Lung (tissue), 12 donors: ENCODE data around the gene ZNF665. TPM values are rescaled to one million over a fixed set of nuclear protein-coding genes. Genes with fewer than 3 reads are reported as not detected.
A peak's percentile ranks its signal among the peaks of the same experiment; 100 is the strongest.

Experiments used
- ATAC-seq: fragments of 200-7000 bp; cut with Tn5 transposase; one replicate; pipeline ENCODE4 v1.9.1; 2020; ENCODE audit warnings: moderate number of reproducible peaks; ENCODE audit not compliant: insufficient read depth, low FRiP score
- DNase-seq, 3 donors: peaks; one replicate each; pipeline ENCODE4 v3.0.0-alpha.2; 2013 to 2017
- H3K27ac ChIP-seq, 2 donors: one replicate each; pipeline ENCODE4 v1.5.1; 2013; ENCODE audit warnings: mild to moderate bottlenecking in 2 of 2, moderate library complexity in 2 of 2, control low read depth in 1 of 2, inconsistent platforms in 1 of 2, low read depth in 1 of 2, low read length in 1 of 2
- H3K27me3 ChIP-seq, 3 donors: one replicate each; pipeline ENCODE4 v1.5.1; 2013; ENCODE audit warnings: low read length in 2 of 3; ENCODE audit not compliant: control insufficient read depth in 3 of 3, insufficient read depth in 3 of 3
- H3K36me3 ChIP-seq, 4 donors: one replicate each; pipeline ENCODE4 v1.5.1; 2013; ENCODE audit warnings: low read length in 4 of 4, mild to moderate bottlenecking in 1 of 4, moderate library complexity in 1 of 4; ENCODE audit not compliant: control insufficient read depth in 4 of 4, insufficient read depth in 4 of 4
- H3K4me1 ChIP-seq, 5 donors: one replicate each; pipeline ENCODE4 v1.5.1; 2013; ENCODE audit warnings: low read length in 5 of 5, mild to moderate bottlenecking in 2 of 5, moderate library complexity in 1 of 5; ENCODE audit not compliant: control insufficient read depth in 5 of 5, insufficient read depth in 5 of 5
- H3K4me3 ChIP-seq: one replicate; pipeline ENCODE4 v1.5.1; 2013; ENCODE audit warnings: mild to moderate bottlenecking, control low read depth, moderate library complexity
- H3K9ac ChIP-seq, 2 donors: one replicate each; pipeline ENCODE4 v1.5.1; 2013; ENCODE audit warnings: low read length in 2 of 2, control low read depth in 1 of 2; ENCODE audit not compliant: insufficient read depth in 1 of 2
- H3K9me3 ChIP-seq, 4 donors: one replicate each; pipeline ENCODE4 v1.5.1; 2013; ENCODE audit warnings: low read length in 3 of 4, mild to moderate bottlenecking in 1 of 4, moderate library complexity in 1 of 4; ENCODE audit not compliant: control insufficient read depth in 4 of 4, insufficient read depth in 3 of 4
- CTCF ChIP-seq: IDR thresholded peaks from 2 replicates; pipeline ENCODE4 v1.5.1; 2012; ENCODE audit warnings: mild to moderate bottlenecking; ENCODE audit errors: control extremely low read depth, extremely low read depth
- WGBS, 2 donors: extraction: QIAGEN DNeasy Blood & Tissue Kit; methylation state at CpG; one replicate each; pipeline ENCODE4 v1.1.7; 2013; 5-methylcytosine and 5-hydroxymethylcytosine counted together
- polyA plus RNA-seq, 2 donors: library from polyadenylated mRNA; stranded (reverse); fragments of 200-250 nt; gene quantifications; one replicate each; pipeline ENCODE4 v1.2.1, GENCODE V29; 2013
- total RNA-seq, 2 donors: library from RNA; depleted of rRNA in 1 of 2; stranded (reverse); fragments of >200 nt in 1 of 2; gene quantifications; one replicate each; pipeline ENCODE4 v1.2.1, GENCODE V29; 2014 to 2021
- donor health status: control.
- donor health status: control.
- donor health status: Bipolar disorder and iron deficiency.
- donor health status: healthy.
- donor health status: DM: yes; HTN: yes; CAD: no.

Gene ZNF665
- total and polyA plus RNA-seq, 4 donors: 2.0 to 6.7 (median 2.7) TPM

DNA sequence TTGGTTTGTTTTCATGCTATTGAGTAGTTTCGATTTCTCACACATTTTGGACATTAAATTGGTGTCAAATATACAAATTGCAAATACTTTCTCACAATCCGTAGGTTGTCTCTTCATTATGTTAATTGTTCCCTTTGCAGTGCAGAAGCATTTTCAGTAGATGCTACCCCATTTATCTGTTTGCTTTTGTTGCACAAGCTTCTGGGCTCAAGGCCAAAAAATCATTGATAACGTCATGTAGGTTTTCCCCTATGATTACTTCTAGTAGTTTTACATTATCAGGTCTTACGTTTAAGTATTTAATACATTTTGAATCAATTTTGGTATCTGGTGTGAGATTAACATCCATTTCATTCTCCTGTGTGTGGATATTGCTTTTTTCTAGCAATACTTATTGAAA is 20.3 kb downstream of the ZNF665 start:
- no peak for TF ChIP-seq CTCF
- peaks cover 0 to 4% (median under 1%) of the 10 kb centered on the region in 4 donors for H3K36me3 ChIP-seq
- H3K27me3 ChIP-seq: no peaks in the 10 kb centered on the region
- no peak overlapping the region for H3K27ac ChIP-seq
- no peak overlapping the region for H3K9ac ChIP-seq
- H3K9me3 ChIP-seq: peaks cover 0 to 11% (median 3%) of the 10 kb centered on the region in 4 donors
- ATAC-seq: no peak
- H3K4me3 ChIP-seq: no peak overlapping the region
- H3K4me1 ChIP-seq: no peaks in the 10 kb centered on the region
- 63 to 67% methylated on average over 4 of the region's 4 CpGs for WGBS, 2 donors
- DNase-seq: peak in 2 of 3 donors; percentile 47 to 61

GRCh38 chr19:53165691-53166091 is 27.5 kb downstream of the ZNF665 start:
- 91 to 93% methylated on average over 3 of the region's 3 CpGs for WGBS, 2 donors
- TF ChIP-seq CTCF: no peak
- ATAC-seq: no peak
- Histone ChIP-seq H3K9me3 (peaks cover 8 to 24% (median 15%) of the 10 kb centered on the region in 4 donors), H3K4me3 (no peak overlapping the region), H3K4me1 (no peaks in the 10 kb centered on the region), H3K27me3 (no peaks in the 10 kb centered on the region), H3K36me3 (peaks cover 1 to 14% (median 13%) of the 10 kb centered on the region in 4 donors), H3K9ac (no peak overlapping the region), H3K27ac (no peak overlapping the region)
- DNase-seq: no peak

DNA sequence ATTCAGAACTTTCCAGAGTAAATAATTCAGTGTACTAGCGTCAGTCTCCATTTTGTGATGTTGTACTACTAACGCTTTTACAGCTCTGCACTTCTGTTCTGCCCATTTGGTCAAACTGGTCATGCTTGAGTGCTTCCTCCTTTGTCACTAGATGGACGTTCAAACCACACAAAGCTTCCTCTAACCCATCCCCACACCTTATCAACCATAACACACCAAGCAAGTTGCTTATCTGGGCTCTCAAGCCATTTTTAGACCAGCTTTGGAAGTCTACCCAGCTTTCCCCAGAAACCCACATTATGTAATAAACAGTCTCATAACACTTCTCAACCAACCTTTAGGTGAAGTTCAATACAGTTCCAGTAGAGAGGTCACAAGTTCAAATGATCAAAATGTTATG is 32.0 kb downstream of the ZNF665 start:
- Histone ChIP-seq H3K4me3 (no peak overlapping the region), H3K9ac (no peak overlapping the region), H3K36me3 (peaks cover 1 to 14% (median 13%) of the 10 kb centered on the region in 4 donors), H3K27ac (no peak overlapping the region), H3K4me1 (peaks cover 0 to 13% (median 0%) of the 10 kb centered on the region in 5 donors), H3K9me3 (peaks cover 8 to 16% (median 13%) of the 10 kb centered on the region in 4 donors), H3K27me3 (no peaks in the 10 kb centered on the region)
- ATAC-seq (no peak), DNase-seq (no peak)
- WGBS, 2 donors: 76% methylated on average over 3 of the region's 3 CpGs
- no peak for TF ChIP-seq CTCF

DNA sequence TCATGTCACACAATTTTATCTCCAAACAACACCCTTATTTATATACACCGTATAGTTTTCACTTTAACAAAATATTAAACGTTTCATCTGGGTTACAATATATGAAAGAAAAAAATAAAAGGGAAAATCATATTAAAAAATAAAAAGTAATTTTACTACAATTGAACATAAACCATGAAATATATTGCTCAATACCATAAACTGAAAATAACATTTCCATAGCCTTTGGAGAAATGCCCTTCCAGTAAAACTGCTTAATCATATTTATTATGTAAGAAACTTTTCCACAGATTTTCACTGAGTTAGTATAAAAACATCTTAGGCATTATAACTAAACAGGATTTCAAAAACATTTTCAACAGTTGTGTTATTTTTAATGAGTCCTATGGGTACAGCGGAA is 32.8 kb downstream of the ZNF665 start:
- WGBS, 2 donors: 94 to 97% methylated on average over 3 of the region's 3 CpGs

More for the DNA sequence above, 32.8 kb downstream of the ZNF665 start:
- no peak for ATAC-seq
- H3K27ac ChIP-seq: no peak overlapping the region
- H3K9ac ChIP-seq: no peak overlapping the region
- H3K4me1 ChIP-seq: peaks cover 0 to 13% (median 0%) of the 10 kb centered on the region in 5 donors
- no peak for DNase-seq
- H3K36me3 ChIP-seq: peaks cover 2 to 7% (median 6%) of the 10 kb centered on the region in 4 donors
- H3K4me3 ChIP-seq: no peak overlapping the region
- no peak for TF ChIP-seq CTCF
- H3K27me3 ChIP-seq: no peaks in the 10 kb centered on the region
- peaks cover 5 to 15% (median 12%) of the 10 kb centered on the region in 4 donors for H3K9me3 ChIP-seq
